VCaP (cell line): Measurements from ENCODE around the gene PRKCZ.

Experiments used
- H3K27ac ChIP-seq: fragments of 450-650 bp; 2 replicates; pipeline ENCODE4 v1.5.1; 2017
- TF ChIP-seq, protein P1 (sequence below): fragments of 450-650 bp; conservative IDR thresholded peaks from 2 replicates; pipeline ENCODE4 v1.5.1; 2017; ENCODE audit warnings: mild to moderate bottlenecking, moderate library complexity

Gene PRKCZ

GRCh38 chr1:2019571-2020309, 30.5 kb upstream of the PRKCZ start:
- H3K27ac ChIP-seq: peak overlapping the region; percentile 54; the same call in 1 of the 2 replicates
- TF ChIP-seq, protein P1, sequence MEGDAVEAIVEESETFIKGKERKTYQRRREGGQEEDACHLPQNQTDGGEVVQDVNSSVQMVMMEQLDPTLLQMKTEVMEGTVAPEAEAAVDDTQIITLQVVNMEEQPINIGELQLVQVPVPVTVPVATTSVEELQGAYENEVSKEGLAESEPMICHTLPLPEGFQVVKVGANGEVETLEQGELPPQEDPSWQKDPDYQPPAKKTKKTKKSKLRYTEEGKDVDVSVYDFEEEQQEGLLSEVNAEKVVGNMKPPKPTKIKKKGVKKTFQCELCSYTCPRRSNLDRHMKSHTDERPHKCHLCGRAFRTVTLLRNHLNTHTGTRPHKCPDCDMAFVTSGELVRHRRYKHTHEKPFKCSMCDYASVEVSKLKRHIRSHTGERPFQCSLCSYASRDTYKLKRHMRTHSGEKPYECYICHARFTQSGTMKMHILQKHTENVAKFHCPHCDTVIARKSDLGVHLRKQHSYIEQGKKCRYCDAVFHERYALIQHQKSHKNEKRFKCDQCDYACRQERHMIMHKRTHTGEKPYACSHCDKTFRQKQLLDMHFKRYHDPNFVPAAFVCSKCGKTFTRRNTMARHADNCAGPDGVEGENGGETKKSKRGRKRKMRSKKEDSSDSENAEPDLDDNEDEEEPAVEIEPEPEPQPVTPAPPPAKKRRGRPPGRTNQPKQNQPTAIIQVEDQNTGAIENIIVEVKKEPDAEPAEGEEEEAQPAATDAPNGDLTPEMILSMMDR: no peak

DNA sequence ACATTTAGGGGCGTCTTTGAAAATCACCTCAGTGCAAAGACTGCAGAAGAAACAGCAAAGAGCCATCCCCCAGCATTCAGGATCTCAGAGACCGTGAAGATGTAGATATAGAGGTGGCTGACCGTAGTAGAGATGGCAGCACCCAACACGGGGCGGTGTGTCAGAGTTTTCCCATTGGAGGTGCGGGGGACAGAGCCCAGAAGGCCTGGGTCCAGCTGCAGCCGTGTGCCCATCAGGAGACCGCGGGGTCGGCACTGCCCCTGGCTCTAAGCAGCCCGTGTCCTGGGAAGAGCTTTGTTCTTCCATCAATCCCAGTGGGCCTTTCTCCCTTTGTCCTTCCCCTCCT, 29.9 kb upstream of the PRKCZ start:
- TF ChIP-seq, protein P1: no peak
- H3K27ac ChIP-seq: no peak overlapping the region

GRCh38 chr1:2021550-2021949, 28.7 kb upstream of the PRKCZ start:
- H3K27ac ChIP-seq: no peak overlapping the region
- TF ChIP-seq, protein P1: no peak

DNA sequence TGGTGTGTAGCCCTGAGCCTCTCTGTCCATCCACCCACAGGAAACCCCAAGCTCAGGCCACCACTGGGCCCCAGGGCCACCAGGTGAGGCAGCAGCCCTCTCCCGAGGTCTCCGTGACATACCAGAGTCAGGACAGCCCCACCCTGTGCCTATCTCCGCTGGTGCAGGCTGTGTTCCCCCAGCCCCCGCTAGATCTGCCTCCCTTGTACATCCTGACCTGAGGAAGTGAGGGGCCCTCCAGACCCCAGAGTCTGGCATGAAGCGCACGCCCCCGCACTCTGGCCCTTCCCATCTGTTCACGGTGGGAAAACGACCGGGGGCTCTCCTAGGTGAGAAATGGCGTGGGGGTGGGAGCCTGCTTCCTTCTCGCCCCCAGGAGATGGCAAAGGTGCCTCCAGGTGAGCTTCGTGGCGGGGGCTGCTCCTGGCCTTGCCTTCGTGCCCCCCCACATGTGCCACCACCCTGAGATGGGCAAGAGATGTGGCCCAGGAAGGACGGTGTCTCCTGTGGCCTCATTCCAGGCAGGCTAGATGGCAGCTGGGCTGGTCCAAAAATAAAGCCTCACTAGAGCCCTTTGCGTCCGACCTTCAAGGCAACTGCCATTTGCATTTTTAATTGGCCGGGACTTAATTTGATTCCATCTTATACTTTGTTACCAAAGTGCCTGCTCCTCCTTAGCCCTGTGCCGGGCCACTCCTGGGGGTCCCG, 28.0 kb upstream of the PRKCZ start:
- no peak overlapping the region for H3K27ac ChIP-seq
- TF ChIP-seq, protein P1: no peak

DNA sequence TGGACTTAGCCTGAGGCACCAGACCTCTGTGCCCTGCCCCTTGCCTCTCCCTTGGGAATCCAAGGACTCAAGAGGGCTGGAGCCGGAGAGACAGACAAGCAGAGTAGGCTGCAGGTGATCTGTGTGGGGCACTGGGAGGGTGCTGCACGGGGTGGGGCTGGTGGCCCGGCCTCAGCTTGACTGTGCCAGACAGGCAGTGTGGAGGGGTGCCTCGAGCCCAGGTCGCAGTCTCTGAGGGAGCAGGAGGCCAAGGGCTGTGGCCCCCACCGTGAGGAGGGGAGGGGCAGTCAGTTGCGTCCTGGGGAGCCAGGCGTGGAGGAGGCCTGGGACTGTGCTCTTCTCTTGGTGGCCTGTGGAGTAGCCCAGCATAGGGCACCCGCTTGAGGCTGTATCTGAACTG, 27.0 kb upstream of the PRKCZ start:
- no peak overlapping the region for H3K27ac ChIP-seq
- TF ChIP-seq, protein P1: no peak

DNA sequence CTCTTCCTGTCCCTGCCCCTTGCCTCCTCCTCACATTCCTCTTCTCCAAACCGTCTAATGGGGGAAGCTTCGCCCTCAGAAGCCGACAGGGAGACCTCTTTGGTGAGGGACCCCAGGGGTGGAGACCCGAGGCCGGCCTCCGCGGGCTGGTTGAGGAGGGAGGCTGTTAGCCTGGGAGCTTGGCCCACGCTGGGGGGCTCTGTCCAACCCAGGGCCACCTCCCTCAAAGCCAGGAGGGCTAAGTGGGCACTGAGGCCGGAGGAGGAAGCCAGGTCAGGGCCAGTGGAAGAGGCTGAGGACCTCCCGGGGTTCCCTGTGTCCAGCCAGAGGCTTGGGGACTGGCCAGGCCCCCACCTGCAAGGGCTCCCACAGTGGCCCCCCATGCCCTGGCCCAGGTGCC, 25.8 kb upstream of the PRKCZ start:
- TF ChIP-seq, protein P1: no peak
- no peak overlapping the region for H3K27ac ChIP-seq

GRCh38 chr1:2024887-2025286, 25.3 kb upstream of the PRKCZ start:
- TF ChIP-seq, protein P1: no peak

More at GRCh38 chr1:2024887-2025286, 25.3 kb upstream of the PRKCZ start:
- H3K27ac ChIP-seq: no peak overlapping the region
